Activated CD8-positive, alpha-beta memory T cell treated with anti-CD3 and anti-CD28 coated beads for 1 hour (primary cell): Measurements from ENCODE around the gene MAGI1.

Experiments used
- DNase-seq, 2 donors: peaks; one replicate each; pipeline ENCODE4 v3.0.0-alpha.2; 2020; ENCODE audit warnings: low read depth in 1 of 2; ENCODE audit errors: extremely low read depth in 1 of 2

The MAGI1 gene

GRCh38 chr3:65605876-65606432 is 432.8 kb downstream of the MAGI1 start:
- no peak for DNase-seq

- DNase-seq, result no peak
Measured at GRCh38 chr3:65604863-65605526, 433.7 kb downstream of the MAGI1 start.

GRCh38 chr3:65603631-65604030 is 435.1 kb downstream of the MAGI1 start:
- no peak for DNase-seq

GRCh38 chr3:65600888-65601287 is 437.8 kb downstream of the MAGI1 start:
- no peak for DNase-seq

- DNase-seq, result no peak
Measured at GRCh38 chr3:65597952-65598413, 440.7 kb downstream of the MAGI1 start.

- DNase-seq, result no peak
Measured at GRCh38 chr3:65597226-65597951, 441.3 kb downstream of the MAGI1 start.

GRCh38 chr3:65596571-65597225 is 442.0 kb downstream of the MAGI1 start:
- no peak for DNase-seq

GRCh38 chr3:65596029-65596300 is 442.8 kb downstream of the MAGI1 start:
- no peak for DNase-seq

- DNase-seq, result no peak
Measured at GRCh38 chr3:65595222-65596028, 443.3 kb downstream of the MAGI1 start.

- no peak for DNase-seq
Measured at GRCh38 chr3:65593780-65594752, 444.7 kb downstream of the MAGI1 start.

- DNase-seq, result no peak
Measured at GRCh38 chr3:65591313-65591712, 447.4 kb downstream of the MAGI1 start.

GRCh38 chr3:65588884-65589283 is 449.8 kb downstream of the MAGI1 start:
- no peak for DNase-seq

GRCh38 chr3:65587650-65588439 is 450.9 kb downstream of the MAGI1 start:
- no peak for DNase-seq

- no peak for DNase-seq
Measured at GRCh38 chr3:65584913-65585312, 453.8 kb downstream of the MAGI1 start.

GRCh38 chr3:65584002-65584401 is 454.7 kb downstream of the MAGI1 start:
- no peak for DNase-seq

GRCh38 chr3:65583188-65583587 is 455.5 kb downstream of the MAGI1 start:
- no peak for DNase-seq

GRCh38 chr3:65582012-65582717 is 456.6 kb downstream of the MAGI1 start:
- no peak for DNase-seq

- DNase-seq, result no peak
Measured at GRCh38 chr3:65581313-65581712, 457.4 kb downstream of the MAGI1 start.
